ENCODE measurements around the gene CADPS2. TPM values are rescaled to one million over a fixed set of nuclear protein-coding genes. Genes with fewer than 3 reads are reported as not detected.
"Not testable (repeated sequence)": the region's sequence is repeated elsewhere in the genome, so short reads cannot be mapped to it uniquely, and the experiment has no call there.

CADPS2 gene
- total and polyA plus RNA-seq, 7 experiments from 2014 or later: not detected

DNA sequence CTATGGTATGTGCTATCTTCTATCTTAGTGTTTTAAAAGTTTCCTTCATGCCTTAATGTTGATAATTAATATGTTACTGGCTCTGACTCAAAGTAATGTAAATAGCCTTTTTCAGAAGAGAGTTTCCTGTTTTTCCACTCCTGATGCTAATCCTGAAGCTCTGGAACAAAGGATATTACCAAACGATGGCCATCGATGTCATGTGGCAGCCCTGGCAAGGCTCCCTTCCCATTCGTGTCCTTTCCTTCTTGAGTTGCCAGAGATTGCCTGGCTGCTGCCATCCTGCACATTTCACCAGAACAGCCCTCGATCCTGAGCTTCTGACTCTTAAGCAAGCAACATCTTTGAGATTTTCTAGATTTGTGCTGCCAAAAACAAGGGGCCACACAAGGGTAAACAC lies 233.4 kb downstream of the CADPS2 start:
- no peaks in the 10 kb centered on the region for H3K36me3 Mint-ChIP-seq
- Histone ChIP-seq H3K27me3 (ENCODE audit: control insufficient read depth in 2 of 2, insufficient read depth in 2 of 2, low read length in 2 of 2) (no peaks in the 10 kb centered on the region), H3K27ac (ENCODE audit: low read depth, low read length) (no peak overlapping the region), H3K9me3 (ENCODE audit: control insufficient read depth in 2 of 3, low read length in 3 of 3) (peaks cover 0 to 4% (median 0%) of the 10 kb centered on the region in 3 experiments), H3K4me3 (ENCODE audit: low read length) (no peak overlapping the region), H3K36me3 (ENCODE audit: control insufficient read depth in 2 of 3, insufficient read depth in 3 of 3, low read length in 3 of 3) (no peaks in the 10 kb centered on the region), H3K4me1 (ENCODE audit: control insufficient read depth in 2 of 2, insufficient read depth in 2 of 2, low read length in 2 of 2) (no peaks in the 10 kb centered on the region)
- H3K4me1 Mint-ChIP-seq: no peaks in the 10 kb centered on the region
- peaks cover 0 to 15% (median 4%) of the 10 kb centered on the region in 11 donors for H3K9me3 Mint-ChIP-seq
- no peak overlapping the region for H3K4me3 Mint-ChIP-seq
- H3K27ac Mint-ChIP-seq: no peak overlapping the region
- H3K27me3 Mint-ChIP-seq: no peaks in the 10 kb centered on the region
- no peak for ATAC-seq
- intact Hi-C loops (cut with micrococcal nuclease): no loop called here
- CTCF ChIA-PET: no interaction called here
- no peak for DNase-seq
- POLR2A ChIA-PET: no interaction called here

DNA sequence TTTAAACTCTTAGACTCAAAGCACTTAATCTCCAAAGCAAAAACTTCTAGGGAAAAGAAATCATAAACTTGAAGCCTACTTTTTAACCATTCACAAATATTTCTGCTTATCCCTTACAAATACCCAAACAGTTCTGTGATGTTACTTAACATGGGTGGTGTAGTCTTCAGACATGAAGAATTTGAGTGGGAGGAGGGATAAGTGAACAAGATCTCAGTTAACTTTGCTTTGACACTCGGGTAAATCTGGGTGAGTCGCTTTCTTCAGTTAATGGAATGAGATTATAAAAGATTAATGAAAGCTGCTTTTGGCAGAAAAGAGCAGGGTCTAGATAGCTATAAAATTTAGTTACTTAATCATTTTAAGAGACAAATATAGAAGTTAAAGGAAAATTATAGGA lies 234.8 kb downstream of the CADPS2 start:
- H3K36me3 ChIP-seq (ENCODE audit: control insufficient read depth in 2 of 3, insufficient read depth in 3 of 3, low read length in 3 of 3): no peaks in the 10 kb centered on the region
- H3K27me3 Mint-ChIP-seq: no peaks in the 10 kb centered on the region
- H3K4me1 ChIP-seq (ENCODE audit: control insufficient read depth in 2 of 2, insufficient read depth in 2 of 2, low read length in 2 of 2): no peaks in the 10 kb centered on the region
- POLR2A ChIA-PET: no interaction called here
- CTCF ChIA-PET: no interaction called here
- peaks cover 0 to 4% (median 0%) of the 10 kb centered on the region in 3 experiments for H3K9me3 ChIP-seq (ENCODE audit: control insufficient read depth in 2 of 3, low read length in 3 of 3)
- no peak overlapping the region for H3K27ac Mint-ChIP-seq
- H3K9me3 Mint-ChIP-seq: peaks cover 0 to 21% (median 4%) of the 10 kb centered on the region in 11 donors
- H3K4me3 ChIP-seq (ENCODE audit: low read length): no peak overlapping the region
- no peaks in the 10 kb centered on the region for H3K4me1 Mint-ChIP-seq
- intact Hi-C loops (cut with micrococcal nuclease): no loop called here
- no peaks in the 10 kb centered on the region for H3K36me3 Mint-ChIP-seq
- no peak for ATAC-seq
- DNase-seq: no peak
- H3K4me3 Mint-ChIP-seq: no peak overlapping the region
- H3K27ac ChIP-seq (ENCODE audit: low read depth, low read length): no peak overlapping the region
- no peaks in the 10 kb centered on the region for H3K27me3 ChIP-seq (ENCODE audit: control insufficient read depth in 2 of 2, insufficient read depth in 2 of 2, low read length in 2 of 2)

DNA sequence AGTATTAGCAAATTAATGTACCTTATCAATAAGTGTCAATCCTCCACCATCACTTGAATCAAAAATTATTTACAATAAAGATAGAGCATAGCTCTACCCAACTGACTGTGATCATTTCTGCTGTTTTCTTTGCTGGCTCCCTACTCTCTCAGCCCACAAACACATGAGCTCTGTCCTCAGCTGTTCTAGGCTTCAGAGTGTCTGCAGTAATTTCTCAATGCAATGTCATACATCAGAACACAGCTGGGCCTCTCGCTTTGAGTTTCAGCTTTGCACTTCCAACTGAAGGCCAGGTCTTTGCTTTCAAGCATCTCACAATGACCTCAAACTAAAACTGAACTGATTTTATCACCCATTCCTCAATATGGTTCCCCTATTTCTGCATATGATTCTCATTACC lies 243.0 kb downstream of the CADPS2 start:
- Histone ChIP-seq H3K27ac (ENCODE audit: low read depth, low read length) (no peak overlapping the region), H3K4me1 (ENCODE audit: control insufficient read depth in 2 of 2, insufficient read depth in 2 of 2, low read length in 2 of 2) (no peaks in the 10 kb centered on the region), H3K36me3 (ENCODE audit: control insufficient read depth in 2 of 3, insufficient read depth in 3 of 3, low read length in 3 of 3) (no peaks in the 10 kb centered on the region), H3K4me3 (ENCODE audit: low read length) (no peak overlapping the region), H3K27me3 (ENCODE audit: control insufficient read depth in 2 of 2, insufficient read depth in 2 of 2, low read length in 2 of 2) (no peaks in the 10 kb centered on the region), H3K9me3 (ENCODE audit: control insufficient read depth in 2 of 3, low read length in 3 of 3) (peaks cover 0 to 3% (median 0%) of the 10 kb centered on the region in 3 experiments)
- ChIA-PET CTCF (no interaction called here), POLR2A (no interaction called here)
- peaks cover 0 to 2% (median 0%) of the 10 kb centered on the region in 7 donors for H3K4me1 Mint-ChIP-seq
- no peaks in the 10 kb centered on the region for H3K36me3 Mint-ChIP-seq
- H3K4me3 Mint-ChIP-seq: no peak overlapping the region
- H3K27me3 Mint-ChIP-seq: peaks cover 0 to 4% (median 0%) of the 10 kb centered on the region in 5 donors
- intact Hi-C loops (cut with micrococcal nuclease): no loop called here
- H3K27ac Mint-ChIP-seq: no peak overlapping the region
- ATAC-seq (no peak), DNase-seq (no peak)
- peaks cover 0 to 27% (median 9%) of the 10 kb centered on the region in 11 donors for H3K9me3 Mint-ChIP-seq

DNA sequence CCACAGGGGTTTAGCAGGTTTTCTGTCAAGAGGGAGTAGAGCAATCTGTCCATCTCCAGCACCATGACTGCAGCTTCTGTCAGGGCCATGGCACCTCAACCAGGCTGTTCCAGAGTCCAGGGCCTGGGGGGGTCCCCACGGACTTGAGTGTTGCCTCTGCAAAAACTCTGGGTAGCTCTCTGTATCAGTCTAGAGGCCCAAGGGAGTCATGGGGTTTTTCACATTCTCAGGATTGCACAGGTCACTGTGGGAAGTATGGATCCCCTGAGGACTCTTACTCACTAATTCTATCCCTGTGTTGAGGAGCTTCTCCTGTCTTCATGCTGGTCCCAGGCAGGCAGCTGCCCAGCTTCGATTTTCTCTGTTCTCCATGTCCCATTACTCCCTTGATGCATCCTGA lies 247.8 kb downstream of the CADPS2 start:
- Mint-ChIP-seq H3K9me3 (peaks cover 0 to 34% (median 13%) of the 10 kb centered on the region in 11 donors), H3K27me3 (peaks cover 0 to 4% (median 0%) of the 10 kb centered on the region in 5 donors), H3K4me1 (peaks cover 0 to 2% (median 0%) of the 10 kb centered on the region in 7 donors), H3K36me3 (no peaks in the 10 kb centered on the region), H3K4me3 (no peak overlapping the region), H3K27ac (no peak overlapping the region)
- Histone ChIP-seq H3K9me3 (ENCODE audit: control insufficient read depth in 2 of 3, low read length in 3 of 3) (peaks cover 0 to 10% (median 6%) of the 10 kb centered on the region in 3 experiments), H3K27me3 (ENCODE audit: control insufficient read depth in 2 of 2, insufficient read depth in 2 of 2, low read length in 2 of 2) (no peaks in the 10 kb centered on the region), H3K4me1 (ENCODE audit: control insufficient read depth in 2 of 2, insufficient read depth in 2 of 2, low read length in 2 of 2) (no peaks in the 10 kb centered on the region), H3K27ac (ENCODE audit: low read depth, low read length) (no peak overlapping the region), H3K4me3 (ENCODE audit: low read length) (no peak overlapping the region), H3K36me3 (ENCODE audit: control insufficient read depth in 2 of 3, insufficient read depth in 3 of 3, low read length in 3 of 3) (no peaks in the 10 kb centered on the region)
- ATAC-seq (no peak), DNase-seq (no peak)
- ChIA-PET CTCF (no interaction called here), POLR2A (no interaction called here)
- intact Hi-C loops (cut with micrococcal nuclease): no loop called here

DNA sequence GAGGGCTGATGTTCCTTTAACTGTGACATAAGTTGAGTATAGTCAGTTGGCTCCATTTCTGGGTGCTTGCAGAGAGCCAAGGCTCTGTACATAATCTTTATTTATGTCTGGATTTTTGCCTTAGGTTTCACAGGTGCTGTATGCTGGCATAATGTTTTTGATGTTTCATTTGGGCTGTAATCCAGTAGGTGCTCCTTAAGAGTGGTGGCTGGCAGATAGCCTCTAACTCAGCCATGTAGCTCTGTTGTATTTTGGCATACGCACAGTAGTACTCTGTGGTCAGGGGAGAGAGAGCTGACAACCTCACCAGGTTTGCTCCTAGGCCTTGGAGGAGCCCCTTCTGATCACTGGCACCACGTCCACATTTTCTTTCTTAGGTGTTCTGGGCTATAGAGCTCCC lies 248.5 kb downstream of the CADPS2 start:
- H3K27me3 Mint-ChIP-seq: peaks cover 0 to 4% (median 0%) of the 10 kb centered on the region in 5 donors
- H3K36me3 Mint-ChIP-seq: no peaks in the 10 kb centered on the region
- DNase-seq: no peak
- intact Hi-C loops (cut with micrococcal nuclease): no loop called here
- H3K36me3 ChIP-seq (ENCODE audit: control insufficient read depth in 2 of 3, insufficient read depth in 3 of 3, low read length in 3 of 3): no peaks in the 10 kb centered on the region
- H3K27ac ChIP-seq (ENCODE audit: low read depth, low read length): no peak overlapping the region
- POLR2A ChIA-PET: no interaction called here
- no peaks in the 10 kb centered on the region for H3K27me3 ChIP-seq (ENCODE audit: control insufficient read depth in 2 of 2, insufficient read depth in 2 of 2, low read length in 2 of 2)
- ATAC-seq: no peak
- no peak overlapping the region for H3K27ac Mint-ChIP-seq
- H3K9me3 ChIP-seq (ENCODE audit: control insufficient read depth in 2 of 3, low read length in 3 of 3): peaks cover 0 to 10% (median 6%) of the 10 kb centered on the region in 3 experiments
- H3K4me1 Mint-ChIP-seq: peaks cover 0 to 2% (median 0%) of the 10 kb centered on the region in 7 donors
- CTCF ChIA-PET: no interaction called here
- H3K4me3 ChIP-seq (ENCODE audit: low read length): no peak overlapping the region
- no peak overlapping the region for H3K4me3 Mint-ChIP-seq
- peaks cover 0 to 34% (median 12%) of the 10 kb centered on the region in 11 donors for H3K9me3 Mint-ChIP-seq
- no peaks in the 10 kb centered on the region for H3K4me1 ChIP-seq (ENCODE audit: control insufficient read depth in 2 of 2, insufficient read depth in 2 of 2, low read length in 2 of 2)

DNA sequence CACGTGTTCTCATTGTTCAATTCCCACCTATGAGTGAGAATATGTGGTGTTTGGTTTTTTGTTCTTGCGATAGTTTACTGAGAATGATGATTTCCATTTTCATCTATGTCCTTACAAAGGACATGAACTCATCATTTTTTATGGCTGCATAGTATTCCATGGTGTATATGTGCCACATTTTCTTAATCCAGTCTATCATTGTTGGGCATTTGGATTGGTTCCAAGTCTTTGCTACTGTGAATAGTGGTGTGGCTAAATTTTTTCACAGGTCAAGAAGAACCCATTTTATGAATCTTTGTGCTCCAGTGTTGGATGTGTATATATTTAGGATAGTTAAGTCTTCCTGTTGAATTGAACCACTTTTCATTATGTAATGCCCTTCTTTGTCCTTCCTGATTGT lies 250.8 kb downstream of the CADPS2 start:
- H3K9me3 ChIP-seq (ENCODE audit: control insufficient read depth in 2 of 3, low read length in 3 of 3); CTCF ChIA-PET; H3K4me3 ChIP-seq (ENCODE audit: low read length); H3K4me1 ChIP-seq (ENCODE audit: control insufficient read depth in 2 of 2, insufficient read depth in 2 of 2, low read length in 2 of 2); intact Hi-C loops (cut with micrococcal nuclease); DNase-seq; H3K27ac ChIP-seq (ENCODE audit: low read depth, low read length); H3K4me1 Mint-ChIP-seq; H3K27me3 Mint-ChIP-seq; H3K27ac Mint-ChIP-seq; H3K36me3 ChIP-seq (ENCODE audit: control insufficient read depth in 2 of 3, insufficient read depth in 3 of 3, low read length in 3 of 3); ATAC-seq; H3K36me3 Mint-ChIP-seq; H3K4me3 Mint-ChIP-seq; H3K27me3 ChIP-seq (ENCODE audit: control insufficient read depth in 2 of 2, insufficient read depth in 2 of 2, low read length in 2 of 2); POLR2A ChIA-PET: not testable (repeated sequence)
- peaks cover 0 to 35% (median 12%) of the 10 kb centered on the region in 11 donors for H3K9me3 Mint-ChIP-seq

DNA sequence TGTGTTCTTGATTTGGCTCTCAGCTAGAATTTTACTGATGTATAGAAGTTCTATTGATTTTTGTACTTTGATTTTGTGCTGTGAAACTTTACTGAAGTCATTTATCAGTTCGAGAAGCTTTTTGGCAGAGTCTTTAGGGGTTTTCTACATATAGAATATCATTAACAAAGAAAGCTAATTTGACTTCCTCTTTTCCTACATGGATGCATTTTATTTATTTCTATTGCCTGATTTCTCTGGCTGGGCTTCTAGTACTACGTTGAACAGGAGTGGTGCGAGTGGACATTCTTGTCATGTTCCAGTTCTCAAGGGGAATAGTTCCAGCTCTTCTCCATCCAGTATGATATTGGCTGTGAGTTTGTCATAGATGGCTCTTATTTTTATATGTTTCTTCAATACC lies 252.8 kb downstream of the CADPS2 start:
- Histone ChIP-seq H3K4me3 (ENCODE audit: low read length) (no peak overlapping the region), H3K4me1 (ENCODE audit: control insufficient read depth in 2 of 2, insufficient read depth in 2 of 2, low read length in 2 of 2) (no peaks in the 10 kb centered on the region), H3K27me3 (ENCODE audit: control insufficient read depth in 2 of 2, insufficient read depth in 2 of 2, low read length in 2 of 2) (no peaks in the 10 kb centered on the region), H3K9me3 (ENCODE audit: control insufficient read depth in 2 of 3, low read length in 3 of 3) (peaks cover 0 to 9% (median 6%) of the 10 kb centered on the region in 3 experiments), H3K36me3 (ENCODE audit: control insufficient read depth in 2 of 3, insufficient read depth in 3 of 3, low read length in 3 of 3) (no peaks in the 10 kb centered on the region), H3K27ac (ENCODE audit: low read depth, low read length) (no peak overlapping the region)
- Mint-ChIP-seq H3K27me3 (no peaks in the 10 kb centered on the region), H3K27ac (no peak overlapping the region), H3K36me3 (no peaks in the 10 kb centered on the region), H3K4me3 (no peak overlapping the region), H3K9me3 (peaks cover 0 to 25% (median 7%) of the 10 kb centered on the region in 11 donors), H3K4me1 (no peaks in the 10 kb centered on the region)
- POLR2A ChIA-PET: no interaction called here
- CTCF ChIA-PET: no interaction called here
- no peak for ATAC-seq
- intact Hi-C loops (cut with micrococcal nuclease): no loop called here
- no peak for DNase-seq
